Mononuclear cell (primary cell): ENCODE results near the gene FGFR3. TPM values are rescaled to one million over a fixed set of nuclear protein-coding genes. Genes with fewer than 3 reads are reported as not detected.

Experiments
- H3K27me3 ChIP-seq: 2 replicates; pipeline ENCODE4 v1.6.0; 2011; ENCODE audit warnings: low read length, control low read depth; ENCODE audit not compliant: insufficient read depth
- H3K4me1 ChIP-seq: 2 replicates; pipeline ENCODE4 v1.5.1; 2011; ENCODE audit warnings: mild to moderate bottlenecking, low read length, control low read depth; ENCODE audit not compliant: insufficient read depth
- H3K4me3 ChIP-seq: 2 replicates; pipeline ENCODE4 v1.5.1; 2011; ENCODE audit warnings: mild to moderate bottlenecking, low read length, moderate library complexity
- H3K9me3 ChIP-seq: 2 replicates; pipeline ENCODE4 v1.5.1; 2011; ENCODE audit warnings: low read depth, mild to moderate bottlenecking, control low read depth, low read length
- total RNA-seq: library from RNA; depleted of rRNA; stranded (reverse); fragments of >200 nt; gene quantifications from one replicate; pipeline ENCODE4 v1.2.3, GENCODE V29; 2012

The FGFR3 gene
- total RNA-seq, 1 donor = under 0.01 TPM

DNA sequence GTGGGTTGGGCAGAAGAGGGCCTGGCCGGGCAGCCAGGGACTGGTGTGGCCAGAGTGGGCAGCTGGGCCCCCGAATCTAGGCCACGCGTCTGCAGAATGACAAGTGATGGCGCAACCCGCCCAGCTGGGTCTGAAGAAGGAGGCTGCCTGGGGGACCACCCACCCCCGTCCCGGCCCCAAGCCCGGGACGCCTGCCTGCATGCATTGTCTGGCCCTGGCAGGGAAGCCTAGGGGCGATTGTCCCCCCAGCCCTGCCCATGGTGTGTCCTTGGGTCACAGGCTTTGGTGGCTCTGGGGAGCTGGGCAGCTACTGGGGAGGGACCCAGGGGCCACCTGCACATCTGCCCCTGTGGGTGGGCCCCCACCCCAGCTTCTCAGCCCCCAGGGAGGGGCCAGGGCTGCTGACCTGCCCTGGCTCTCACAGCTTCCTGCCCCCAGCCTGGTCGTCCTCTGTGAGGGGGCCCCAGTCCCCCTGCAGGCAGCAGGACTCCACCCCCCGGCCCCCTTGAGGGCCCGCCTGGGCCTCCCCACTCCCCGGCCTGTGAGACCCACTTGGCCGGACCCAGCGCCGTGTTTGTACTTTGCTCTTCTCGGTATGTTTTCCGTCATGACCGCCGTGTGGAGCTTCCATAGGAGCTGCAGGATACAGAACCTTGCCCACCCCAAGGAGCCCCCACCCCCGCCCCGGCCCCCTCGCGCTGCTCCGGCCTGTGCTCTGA, 4.9 kb downstream of the FGFR3 start:
- Histone ChIP-seq H3K27me3 (peaks cover 18% of the 10 kb centered on the region), H3K4me1 (peaks cover 18% of the 10 kb centered on the region), H3K9me3 (no peaks in the 10 kb centered on the region), H3K4me3 (no peak overlapping the region)

DNA sequence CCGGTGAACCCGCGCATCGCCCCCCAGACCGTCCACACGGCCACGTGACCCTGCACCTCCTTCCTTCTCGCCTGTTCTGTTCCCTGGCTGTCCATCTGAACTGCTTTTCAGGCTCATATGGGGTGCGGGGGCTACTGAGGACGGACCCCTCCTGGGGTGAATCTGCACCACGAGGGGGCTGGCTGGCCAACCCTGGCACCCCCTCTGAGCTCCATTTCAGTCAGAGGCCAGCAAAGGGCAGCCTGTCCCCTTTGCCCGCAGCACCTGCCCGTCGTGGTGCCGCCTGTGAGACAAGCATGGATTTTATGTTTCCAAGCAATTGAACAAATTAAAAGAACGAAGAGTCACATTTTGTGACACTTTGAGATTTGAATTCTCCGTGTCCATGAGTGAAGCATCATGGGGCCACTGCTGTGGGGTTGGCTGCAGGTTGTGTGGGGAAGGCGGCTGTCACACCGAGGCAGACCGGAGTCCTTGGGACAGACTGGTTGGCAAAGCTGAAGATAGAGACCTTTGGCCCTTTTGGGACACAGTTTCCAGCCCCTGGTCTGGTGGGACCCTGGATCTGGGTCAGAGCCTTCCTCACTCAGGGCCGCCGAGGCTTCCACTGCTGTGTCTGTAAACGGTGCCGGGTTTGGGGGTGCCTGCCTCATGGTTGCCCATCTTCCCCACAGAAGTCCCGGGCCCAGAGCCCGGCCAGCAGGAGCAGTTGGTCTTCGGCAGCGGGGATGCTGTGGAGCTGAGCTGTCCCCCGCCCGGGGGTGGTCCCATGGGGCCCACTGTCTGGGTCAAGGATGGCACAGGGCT, 5.7 kb downstream of the FGFR3 start:
- Histone ChIP-seq H3K4me3 (no peak overlapping the region), H3K9me3 (no peaks in the 10 kb centered on the region), H3K27me3 (peaks cover 18% of the 10 kb centered on the region), H3K4me1 (peaks cover 18% of the 10 kb centered on the region)

DNA sequence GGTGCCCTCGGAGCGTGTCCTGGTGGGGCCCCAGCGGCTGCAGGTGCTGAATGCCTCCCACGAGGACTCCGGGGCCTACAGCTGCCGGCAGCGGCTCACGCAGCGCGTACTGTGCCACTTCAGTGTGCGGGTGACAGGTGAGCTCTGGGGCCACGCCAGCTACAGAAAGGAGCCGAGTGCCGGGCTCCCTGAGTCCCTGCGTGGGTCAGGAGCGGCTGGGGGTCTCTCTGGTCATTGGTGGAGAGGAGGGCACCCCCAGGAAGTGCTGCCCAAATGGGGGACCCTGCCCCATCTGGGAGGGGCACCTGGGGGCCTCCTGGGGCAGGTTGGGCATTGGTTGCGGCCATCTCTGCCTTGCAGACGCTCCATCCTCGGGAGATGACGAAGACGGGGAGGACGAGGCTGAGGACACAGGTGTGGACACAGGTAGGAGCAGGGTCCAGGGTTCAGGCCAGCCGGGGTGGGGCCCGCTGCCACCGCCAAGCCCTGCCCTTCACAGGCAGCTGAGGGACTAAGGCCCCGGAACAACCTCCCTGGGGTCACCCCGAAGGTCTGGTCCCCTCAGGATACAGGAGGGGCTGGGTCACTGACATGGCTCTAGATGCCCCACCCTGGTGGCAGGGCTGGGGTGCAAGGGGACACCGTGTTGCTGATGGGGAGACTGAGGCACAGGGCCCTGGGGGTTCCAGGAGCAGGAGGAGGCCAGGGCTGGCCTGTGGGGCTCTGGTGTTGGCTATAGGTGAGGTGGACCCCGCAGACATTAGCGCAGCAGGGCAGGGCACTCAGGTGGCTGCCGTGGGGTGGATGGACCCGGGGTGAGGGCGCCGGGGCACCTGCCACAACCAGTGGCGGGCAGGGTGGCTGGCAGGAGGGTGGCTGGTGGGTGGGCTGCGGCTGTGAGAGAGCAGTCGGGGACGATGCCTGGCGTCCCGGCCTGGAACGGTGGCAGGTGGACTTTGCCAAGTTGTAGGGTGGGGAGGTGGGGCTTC, 6.6 kb downstream of the FGFR3 start:
- peaks cover 16% of the 10 kb centered on the region for H3K27me3 ChIP-seq
- H3K4me3 ChIP-seq = no peak overlapping the region
- peaks cover 9% of the 10 kb centered on the region for H3K4me1 ChIP-seq

DNA sequence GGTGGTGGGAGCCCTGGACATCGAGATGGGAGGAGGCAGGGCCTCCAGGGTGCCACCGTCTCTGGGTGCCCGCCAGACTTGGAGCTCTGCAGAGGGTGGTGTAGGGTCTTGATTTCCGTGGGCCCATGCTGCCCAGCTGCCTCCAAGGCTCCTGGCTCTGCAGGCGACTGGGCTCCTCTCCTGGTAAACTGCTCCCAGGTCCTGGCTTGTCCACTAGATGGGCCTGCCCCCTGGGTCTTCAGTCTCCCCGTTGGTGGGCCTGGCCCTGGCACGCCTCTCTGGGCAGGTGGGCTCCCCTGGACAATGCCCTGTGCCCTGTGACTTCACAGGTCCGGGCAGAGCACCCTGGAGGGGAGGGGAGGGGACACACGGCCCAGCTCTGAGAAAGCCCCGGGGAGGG, 7.7 kb downstream of the FGFR3 start:
- no peaks in the 10 kb centered on the region for H3K9me3 ChIP-seq
- H3K4me1 ChIP-seq = peaks cover 1% of the 10 kb centered on the region
- peaks cover 12% of the 10 kb centered on the region for H3K27me3 ChIP-seq
- no peak overlapping the region for H3K4me3 ChIP-seq

More for the DNA sequence above, 6.6 kb downstream of the FGFR3 start:
- H3K9me3 ChIP-seq = no peaks in the 10 kb centered on the region

DNA sequence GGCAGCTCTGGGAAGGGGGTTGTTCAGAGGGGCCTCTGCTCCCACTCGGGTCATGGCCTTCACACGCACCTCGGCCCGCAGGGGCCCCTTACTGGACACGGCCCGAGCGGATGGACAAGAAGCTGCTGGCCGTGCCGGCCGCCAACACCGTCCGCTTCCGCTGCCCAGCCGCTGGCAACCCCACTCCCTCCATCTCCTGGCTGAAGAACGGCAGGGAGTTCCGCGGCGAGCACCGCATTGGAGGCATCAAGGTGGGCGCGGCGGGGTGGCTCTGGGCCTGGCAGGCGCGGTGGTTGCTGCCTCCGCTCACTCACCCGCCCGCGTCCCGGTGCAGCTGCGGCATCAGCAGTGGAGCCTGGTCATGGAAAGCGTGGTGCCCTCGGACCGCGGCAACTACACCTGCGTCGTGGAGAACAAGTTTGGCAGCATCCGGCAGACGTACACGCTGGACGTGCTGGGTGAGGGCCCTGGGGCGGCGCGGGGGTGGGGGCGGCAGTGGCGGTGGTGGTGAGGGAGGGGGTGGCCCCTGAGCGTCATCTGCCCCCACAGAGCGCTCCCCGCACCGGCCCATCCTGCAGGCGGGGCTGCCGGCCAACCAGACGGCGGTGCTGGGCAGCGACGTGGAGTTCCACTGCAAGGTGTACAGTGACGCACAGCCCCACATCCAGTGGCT, 8.3 kb downstream of the FGFR3 start:
- no peaks in the 10 kb centered on the region for H3K9me3 ChIP-seq
- H3K4me3 ChIP-seq = no peak overlapping the region
- peaks cover 5% of the 10 kb centered on the region for H3K27me3 ChIP-seq
- H3K4me1 ChIP-seq = no peaks in the 10 kb centered on the region

DNA sequence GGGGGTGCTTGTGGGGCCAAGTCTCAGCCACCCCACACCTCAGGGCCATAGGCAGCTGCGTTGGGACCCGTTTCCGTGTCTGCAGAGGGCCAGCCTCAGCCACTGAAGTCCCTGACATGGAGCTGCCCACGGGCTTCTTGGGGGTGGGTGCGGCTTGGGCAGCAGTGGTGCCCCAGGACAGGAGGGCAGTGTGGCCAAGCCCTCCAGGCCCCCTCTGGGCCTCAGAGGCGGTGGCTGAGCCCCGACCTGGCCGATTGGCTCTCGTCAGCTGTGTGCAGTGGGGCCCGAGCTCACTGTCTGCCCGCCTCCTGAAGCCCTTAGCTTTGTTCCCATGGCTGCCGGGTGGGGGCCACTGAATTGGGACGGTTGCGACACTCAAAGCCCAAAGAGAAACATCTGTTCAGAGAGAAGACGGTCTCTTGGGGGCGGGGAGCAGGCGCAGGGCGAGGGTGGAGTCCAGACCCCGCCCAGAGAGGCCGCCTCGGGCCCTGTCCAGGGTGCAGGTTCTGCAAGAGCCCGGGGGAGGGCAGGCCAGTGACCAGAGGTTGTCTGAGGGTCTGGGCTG, 9.1 kb downstream of the FGFR3 start:
- H3K27me3 ChIP-seq = no peaks in the 10 kb centered on the region
- no peaks in the 10 kb centered on the region for H3K9me3 ChIP-seq
- no peaks in the 10 kb centered on the region for H3K4me1 ChIP-seq
- no peak overlapping the region for H3K4me3 ChIP-seq

DNA sequence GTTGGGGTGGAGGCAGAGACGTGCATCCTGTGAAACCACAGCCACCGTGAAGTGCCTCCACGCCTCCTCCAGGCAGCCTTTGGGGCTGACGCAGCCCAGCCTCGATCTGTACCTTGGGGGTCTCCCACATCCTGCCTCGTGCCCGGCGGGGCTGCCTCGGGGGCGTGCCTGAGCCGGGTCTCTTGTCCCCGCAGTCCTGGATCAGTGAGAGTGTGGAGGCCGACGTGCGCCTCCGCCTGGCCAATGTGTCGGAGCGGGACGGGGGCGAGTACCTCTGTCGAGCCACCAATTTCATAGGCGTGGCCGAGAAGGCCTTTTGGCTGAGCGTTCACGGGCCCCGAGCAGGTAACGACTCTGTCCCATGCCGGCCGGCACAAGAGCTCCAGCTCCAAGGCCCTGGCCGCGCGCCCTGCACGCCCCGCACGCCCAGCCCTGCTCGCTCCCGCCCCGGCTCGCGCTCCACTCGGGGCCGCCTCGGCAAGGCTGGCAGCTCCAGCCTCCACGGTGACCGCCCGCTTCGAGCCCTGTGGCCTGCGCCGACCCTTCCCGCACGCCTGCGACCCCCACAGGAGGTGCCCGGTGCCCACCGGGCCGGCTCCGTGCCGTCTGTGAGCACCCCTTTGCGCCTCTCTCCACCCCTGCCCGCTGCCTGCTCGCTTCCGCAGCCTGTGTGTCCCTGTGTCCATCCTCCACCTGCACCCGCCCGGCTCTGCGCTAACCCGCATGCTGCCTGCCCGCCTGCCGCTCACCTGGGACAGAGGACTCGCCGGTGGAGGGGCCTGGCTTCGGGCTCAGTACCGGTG, 9.8 kb downstream of the FGFR3 start:
- Histone ChIP-seq H3K9me3 (no peaks in the 10 kb centered on the region), H3K27me3 (no peaks in the 10 kb centered on the region), H3K4me3 (no peak overlapping the region), H3K4me1 (no peaks in the 10 kb centered on the region)

DNA sequence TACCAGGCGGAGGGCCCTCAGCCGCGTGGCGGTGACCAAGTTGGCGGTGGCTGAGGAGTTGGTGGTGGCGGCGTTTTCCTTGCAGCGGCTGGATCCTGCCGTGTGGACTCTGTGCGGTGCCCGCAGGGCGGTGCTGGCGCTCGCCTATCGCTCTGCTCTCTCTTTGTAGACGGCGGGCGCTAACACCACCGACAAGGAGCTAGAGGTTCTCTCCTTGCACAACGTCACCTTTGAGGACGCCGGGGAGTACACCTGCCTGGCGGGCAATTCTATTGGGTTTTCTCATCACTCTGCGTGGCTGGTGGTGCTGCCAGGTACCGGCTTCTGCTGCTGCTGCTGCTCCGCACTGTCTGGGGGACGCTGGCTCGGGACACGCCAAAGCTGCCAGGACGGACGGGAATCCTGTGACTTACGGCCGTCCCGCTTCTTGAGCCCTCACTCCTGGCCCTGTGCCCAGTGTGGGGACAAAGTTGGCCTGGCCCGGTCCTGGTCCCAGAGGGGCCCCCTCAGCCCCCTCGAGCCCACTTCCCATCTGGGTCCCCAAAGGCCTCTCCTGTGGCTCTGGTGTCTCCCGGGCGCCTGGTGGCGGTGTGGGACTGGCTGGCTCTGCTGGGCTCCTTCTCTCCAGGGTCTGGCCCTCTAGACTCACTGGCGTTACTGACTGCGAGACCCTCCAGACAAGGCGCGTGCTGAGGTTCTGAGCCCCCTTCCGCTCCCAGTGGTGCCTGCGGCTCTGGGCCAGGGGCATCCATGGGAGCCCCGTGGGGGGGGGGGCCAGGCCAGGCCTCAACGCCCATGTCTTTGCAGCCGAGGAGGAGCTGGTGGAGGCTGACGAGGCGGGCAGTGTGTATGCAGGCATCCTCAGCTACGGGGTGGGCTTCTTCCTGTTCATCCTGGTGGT, 10.7 kb downstream of the FGFR3 start:
- Histone ChIP-seq H3K4me1 (no peaks in the 10 kb centered on the region), H3K4me3 (no peak overlapping the region), H3K27me3 (no peaks in the 10 kb centered on the region), H3K9me3 (no peaks in the 10 kb centered on the region)

DNA sequence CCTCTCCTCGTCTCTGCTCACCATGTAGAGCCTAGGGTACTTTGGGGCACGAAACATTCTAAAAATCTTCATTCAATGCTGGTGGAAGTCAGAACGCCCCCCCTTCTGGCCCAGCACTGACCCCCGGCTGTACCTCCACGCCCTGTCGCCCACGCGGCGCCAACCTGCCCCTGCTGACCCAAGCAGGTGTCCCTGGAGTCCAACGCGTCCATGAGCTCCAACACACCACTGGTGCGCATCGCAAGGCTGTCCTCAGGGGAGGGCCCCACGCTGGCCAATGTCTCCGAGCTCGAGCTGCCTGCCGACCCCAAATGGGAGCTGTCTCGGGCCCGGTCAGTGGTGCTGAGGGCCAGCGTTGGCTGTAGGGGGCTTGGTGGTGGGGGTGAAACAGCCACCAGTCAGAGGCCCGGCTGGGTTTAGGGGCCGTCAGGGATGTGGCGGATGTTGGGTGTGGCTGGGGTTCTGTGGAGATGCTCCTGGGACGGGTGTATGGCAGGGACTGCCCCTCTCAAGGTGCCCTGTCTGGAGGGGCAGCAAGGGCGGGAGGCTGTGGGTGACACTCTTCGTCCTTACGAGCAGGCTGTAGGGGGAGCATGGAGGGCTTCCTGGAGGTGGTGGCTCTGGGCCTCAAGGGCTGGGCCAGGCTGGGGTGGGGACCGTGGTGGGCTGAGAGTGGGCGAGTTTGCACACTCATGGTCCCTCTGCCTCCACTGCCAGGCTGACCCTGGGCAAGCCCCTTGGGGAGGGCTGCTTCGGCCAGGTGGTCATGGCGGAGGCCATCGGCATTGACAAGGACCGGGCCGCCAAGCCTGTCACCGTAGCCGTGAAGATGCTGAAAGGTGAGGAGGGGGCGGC, 11.8 kb downstream of the FGFR3 start:
- no peaks in the 10 kb centered on the region for H3K9me3 ChIP-seq
- no peaks in the 10 kb centered on the region for H3K4me1 ChIP-seq
- no peak overlapping the region for H3K4me3 ChIP-seq
- no peaks in the 10 kb centered on the region for H3K27me3 ChIP-seq

DNA sequence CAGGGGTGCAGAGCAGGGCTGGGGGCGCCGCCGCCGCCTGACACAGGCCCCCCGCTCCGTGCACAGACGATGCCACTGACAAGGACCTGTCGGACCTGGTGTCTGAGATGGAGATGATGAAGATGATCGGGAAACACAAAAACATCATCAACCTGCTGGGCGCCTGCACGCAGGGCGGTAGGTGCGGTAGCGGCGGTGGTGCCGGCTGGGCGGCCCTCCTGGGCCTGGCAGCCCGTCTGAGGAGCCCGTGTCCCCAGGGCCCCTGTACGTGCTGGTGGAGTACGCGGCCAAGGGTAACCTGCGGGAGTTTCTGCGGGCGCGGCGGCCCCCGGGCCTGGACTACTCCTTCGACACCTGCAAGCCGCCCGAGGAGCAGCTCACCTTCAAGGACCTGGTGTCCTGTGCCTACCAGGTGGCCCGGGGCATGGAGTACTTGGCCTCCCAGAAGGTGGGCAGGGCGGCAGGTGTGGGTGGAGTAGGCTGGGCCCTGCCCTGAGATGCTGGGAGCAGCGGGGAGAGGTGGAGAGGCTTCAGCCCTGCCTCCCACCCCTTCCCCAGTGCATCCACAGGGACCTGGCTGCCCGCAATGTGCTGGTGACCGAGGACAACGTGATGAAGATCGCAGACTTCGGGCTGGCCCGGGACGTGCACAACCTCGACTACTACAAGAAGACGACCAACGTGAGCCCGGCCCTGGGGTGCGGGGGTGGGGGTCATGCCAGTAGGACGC, 12.6 kb downstream of the FGFR3 start:
- Histone ChIP-seq H3K4me3 (no peak overlapping the region), H3K27me3 (no peaks in the 10 kb centered on the region), H3K4me1 (no peaks in the 10 kb centered on the region), H3K9me3 (no peaks in the 10 kb centered on the region)

DNA sequence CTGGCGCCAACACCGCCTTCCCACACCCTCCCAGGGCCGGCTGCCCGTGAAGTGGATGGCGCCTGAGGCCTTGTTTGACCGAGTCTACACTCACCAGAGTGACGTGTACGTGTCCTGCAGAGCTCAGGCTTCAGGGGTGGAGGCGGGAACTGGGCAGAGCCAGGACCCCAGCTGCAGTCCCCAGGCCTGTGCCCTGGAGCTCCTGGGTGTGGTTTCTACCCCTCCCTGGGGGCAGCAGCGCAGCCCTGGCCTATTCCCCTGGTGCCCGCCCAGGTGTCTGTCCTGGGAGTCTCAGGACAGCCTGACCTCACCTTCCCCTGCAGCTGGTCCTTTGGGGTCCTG, 13.1 kb downstream of the FGFR3 start:
- H3K27me3 ChIP-seq = no peaks in the 10 kb centered on the region
- no peak overlapping the region for H3K4me3 ChIP-seq
- no peaks in the 10 kb centered on the region for H3K4me1 ChIP-seq
- no peaks in the 10 kb centered on the region for H3K9me3 ChIP-seq
